Measurements from ENCODE around the gene LRRC8A.

DNA sequence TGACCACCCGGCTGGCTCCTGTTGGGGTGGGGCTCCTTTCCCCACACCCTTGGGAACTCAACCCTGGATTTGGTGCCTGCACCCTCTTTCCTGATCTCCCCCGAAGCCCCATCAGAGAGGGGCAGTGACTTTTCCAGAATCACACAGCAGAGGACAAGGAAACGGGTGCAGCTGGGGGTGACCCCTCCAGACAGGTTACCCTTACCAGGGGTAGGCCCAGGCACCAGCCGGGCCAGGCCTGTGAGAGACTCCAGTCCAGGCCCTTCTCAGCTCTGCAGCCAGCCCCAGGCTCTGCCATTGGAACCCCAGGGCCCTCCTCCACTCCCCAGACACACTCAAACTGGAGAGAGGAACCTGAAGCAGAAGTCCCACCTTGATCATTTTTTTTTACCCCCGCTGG, 19.9 kb downstream of the LRRC8A start:
- TF ChIP-seq, protein P1, sequence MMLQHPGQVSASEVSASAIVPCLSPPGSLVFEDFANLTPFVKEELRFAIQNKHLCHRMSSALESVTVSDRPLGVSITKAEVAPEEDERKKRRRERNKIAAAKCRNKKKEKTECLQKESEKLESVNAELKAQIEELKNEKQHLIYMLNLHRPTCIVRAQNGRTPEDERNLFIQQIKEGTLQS (IDR thresholded peaks at IDR 0.05): no peak
- TF ChIP-seq, protein P2, sequence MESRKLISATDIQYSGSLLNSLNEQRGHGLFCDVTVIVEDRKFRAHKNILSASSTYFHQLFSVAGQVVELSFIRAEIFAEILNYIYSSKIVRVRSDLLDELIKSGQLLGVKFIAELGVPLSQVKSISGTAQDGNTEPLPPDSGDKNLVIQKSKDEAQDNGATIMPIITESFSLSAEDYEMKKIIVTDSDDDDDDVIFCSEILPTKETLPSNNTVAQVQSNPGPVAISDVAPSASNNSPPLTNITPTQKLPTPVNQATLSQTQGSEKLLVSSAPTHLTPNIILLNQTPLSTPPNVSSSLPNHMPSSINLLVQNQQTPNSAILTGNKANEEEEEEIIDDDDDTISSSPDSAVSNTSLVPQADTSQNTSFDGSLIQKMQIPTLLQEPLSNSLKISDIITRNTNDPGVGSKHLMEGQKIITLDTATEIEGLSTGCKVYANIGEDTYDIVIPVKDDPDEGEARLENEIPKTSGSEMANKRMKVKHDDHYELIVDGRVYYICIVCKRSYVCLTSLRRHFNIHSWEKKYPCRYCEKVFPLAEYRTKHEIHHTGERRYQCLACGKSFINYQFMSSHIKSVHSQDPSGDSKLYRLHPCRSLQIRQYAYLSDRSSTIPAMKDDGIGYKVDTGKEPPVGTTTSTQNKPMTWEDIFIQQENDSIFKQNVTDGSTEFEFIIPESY (IDR thresholded peaks at IDR 0.05; ENCODE audit: extremely low read depth, insufficient replicate concordance, low read length): no peak
- TF ChIP-seq, protein P3, sequence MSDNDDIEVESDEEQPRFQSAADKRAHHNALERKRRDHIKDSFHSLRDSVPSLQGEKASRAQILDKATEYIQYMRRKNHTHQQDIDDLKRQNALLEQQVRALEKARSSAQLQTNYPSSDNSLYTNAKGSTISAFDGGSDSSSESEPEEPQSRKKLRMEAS (IDR thresholded peaks at IDR 0.05): no peak
- TF ChIP-seq, protein P4, sequence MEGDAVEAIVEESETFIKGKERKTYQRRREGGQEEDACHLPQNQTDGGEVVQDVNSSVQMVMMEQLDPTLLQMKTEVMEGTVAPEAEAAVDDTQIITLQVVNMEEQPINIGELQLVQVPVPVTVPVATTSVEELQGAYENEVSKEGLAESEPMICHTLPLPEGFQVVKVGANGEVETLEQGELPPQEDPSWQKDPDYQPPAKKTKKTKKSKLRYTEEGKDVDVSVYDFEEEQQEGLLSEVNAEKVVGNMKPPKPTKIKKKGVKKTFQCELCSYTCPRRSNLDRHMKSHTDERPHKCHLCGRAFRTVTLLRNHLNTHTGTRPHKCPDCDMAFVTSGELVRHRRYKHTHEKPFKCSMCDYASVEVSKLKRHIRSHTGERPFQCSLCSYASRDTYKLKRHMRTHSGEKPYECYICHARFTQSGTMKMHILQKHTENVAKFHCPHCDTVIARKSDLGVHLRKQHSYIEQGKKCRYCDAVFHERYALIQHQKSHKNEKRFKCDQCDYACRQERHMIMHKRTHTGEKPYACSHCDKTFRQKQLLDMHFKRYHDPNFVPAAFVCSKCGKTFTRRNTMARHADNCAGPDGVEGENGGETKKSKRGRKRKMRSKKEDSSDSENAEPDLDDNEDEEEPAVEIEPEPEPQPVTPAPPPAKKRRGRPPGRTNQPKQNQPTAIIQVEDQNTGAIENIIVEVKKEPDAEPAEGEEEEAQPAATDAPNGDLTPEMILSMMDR (IDR thresholded peaks at IDR 0.05 in 2 of 3, conservative IDR thresholded peaks at IDR 0.05 in 1 of 3; ENCODE audit: borderline replicate concordance in 1 of 3, insufficient read depth in 1 of 3, low read depth in 2 of 3, low read length in 2 of 3): no peak
- no peak for TF ChIP-seq EZH2 (IDR thresholded peaks at IDR 0.05)
- no peak for TF ChIP-seq ELF1 (IDR thresholded peaks at IDR 0.05; ENCODE audit: borderline replicate concordance, low read depth)
- no peak for TF ChIP-seq POLR2A (IDR thresholded peaks at IDR 0.05; ENCODE audit: borderline replicate concordance, extremely low read depth, insufficient read depth, insufficient read length)
- TF ChIP-seq EGR1 (IDR thresholded peaks at IDR 0.05; ENCODE audit: low read depth): no peak
